ENCODE measurements around the gene BIN1.

The BIN1 gene, protein sequence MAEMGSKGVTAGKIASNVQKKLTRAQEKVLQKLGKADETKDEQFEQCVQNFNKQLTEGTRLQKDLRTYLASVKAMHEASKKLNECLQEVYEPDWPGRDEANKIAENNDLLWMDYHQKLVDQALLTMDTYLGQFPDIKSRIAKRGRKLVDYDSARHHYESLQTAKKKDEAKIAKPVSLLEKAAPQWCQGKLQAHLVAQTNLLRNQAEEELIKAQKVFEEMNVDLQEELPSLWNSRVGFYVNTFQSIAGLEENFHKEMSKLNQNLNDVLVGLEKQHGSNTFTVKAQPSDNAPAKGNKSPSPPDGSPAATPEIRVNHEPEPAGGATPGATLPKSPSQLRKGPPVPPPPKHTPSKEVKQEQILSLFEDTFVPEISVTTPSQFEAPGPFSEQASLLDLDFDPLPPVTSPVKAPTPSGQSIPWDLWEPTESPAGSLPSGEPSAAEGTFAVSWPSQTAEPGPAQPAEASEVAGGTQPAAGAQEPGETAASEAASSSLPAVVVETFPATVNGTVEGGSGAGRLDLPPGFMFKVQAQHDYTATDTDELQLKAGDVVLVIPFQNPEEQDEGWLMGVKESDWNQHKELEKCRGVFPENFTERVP

DNA sequence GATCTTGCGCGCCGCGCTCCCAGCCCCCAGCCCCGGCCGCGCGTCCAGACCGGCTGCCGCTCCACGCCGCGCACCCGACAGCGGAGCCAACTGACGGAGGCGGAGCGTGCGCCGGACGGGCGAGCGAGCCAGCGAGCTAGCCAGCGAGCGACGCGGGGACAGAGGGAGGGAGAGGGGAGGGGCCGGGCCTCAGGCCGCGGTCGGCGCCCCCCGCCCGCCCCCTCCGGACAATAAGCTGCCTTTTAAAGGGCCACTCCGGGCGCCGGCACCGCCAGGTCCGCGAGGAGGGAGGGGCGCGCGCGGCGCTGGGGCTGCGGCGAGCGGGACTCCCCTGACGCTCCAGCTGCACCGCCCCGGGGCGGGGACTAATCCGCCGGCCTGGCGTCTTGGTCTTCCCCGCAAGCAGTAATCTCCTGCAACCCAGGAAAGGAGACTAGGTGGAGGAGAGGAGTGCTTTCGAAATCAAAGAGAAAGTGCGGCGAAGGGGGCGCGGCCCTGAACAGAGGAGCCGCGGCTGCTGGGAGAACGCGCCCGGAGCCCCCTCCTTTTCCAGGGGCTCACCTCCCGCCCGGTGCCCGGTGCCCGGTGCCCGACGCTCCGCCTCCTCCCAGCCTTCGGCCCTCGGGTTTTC, at the start of gene BIN1:
TSS of gene BIN1 (minus strand) at position 164 of the 631 bp plus-strand sequence. CDS start 211 bp downstream, outside the sequence.
- DNase-seq, result peak; percentile 77 to 84

DNA sequence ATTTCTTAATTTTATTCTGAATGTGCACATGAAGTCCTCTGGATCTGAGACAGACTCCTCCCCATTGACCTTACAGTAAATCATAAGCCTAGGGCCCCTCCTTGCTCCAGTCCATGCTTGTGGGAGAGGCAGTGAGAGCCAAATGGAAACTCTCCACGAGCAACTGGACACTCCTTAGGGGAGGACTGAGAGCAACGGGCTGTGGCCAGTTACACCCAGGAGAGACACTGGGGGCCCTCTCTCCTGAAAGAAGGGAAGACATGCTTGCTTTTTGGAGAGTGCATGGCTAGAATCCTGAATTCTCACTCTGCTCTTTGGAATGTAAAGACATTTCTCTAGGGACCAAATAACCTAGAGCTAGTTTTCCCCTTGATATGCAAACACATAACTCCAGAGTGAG, 49.0 kb upstream of the BIN1 start:
- no peak for DNase-seq

DNA sequence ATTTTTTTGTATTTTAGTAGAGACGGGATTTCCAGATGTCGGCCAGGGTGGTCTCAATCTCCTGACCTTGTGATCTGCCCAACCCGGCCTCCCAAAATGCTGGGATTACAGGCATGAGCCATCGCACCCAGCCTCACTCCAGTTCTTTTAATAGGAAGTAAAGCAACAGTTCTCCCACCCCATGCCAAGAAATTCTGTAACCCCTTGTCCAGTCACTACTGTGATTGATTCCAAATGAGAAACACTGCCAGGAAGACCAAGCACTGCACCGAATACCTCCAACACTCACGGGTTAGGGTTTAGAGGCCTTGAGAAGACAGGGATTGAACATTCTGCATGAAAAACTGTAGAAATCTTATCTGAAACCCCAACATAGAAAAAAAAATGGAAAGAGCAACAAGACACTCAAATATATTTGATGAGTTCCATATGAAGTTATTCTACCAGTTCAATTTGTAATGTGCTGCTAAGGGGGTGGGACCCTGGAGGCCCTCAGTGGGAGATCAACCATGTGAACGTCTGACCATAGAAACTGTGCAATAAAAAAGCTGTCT, 48.2 kb upstream of the BIN1 start:
- DNase-seq, result no peak

DNA sequence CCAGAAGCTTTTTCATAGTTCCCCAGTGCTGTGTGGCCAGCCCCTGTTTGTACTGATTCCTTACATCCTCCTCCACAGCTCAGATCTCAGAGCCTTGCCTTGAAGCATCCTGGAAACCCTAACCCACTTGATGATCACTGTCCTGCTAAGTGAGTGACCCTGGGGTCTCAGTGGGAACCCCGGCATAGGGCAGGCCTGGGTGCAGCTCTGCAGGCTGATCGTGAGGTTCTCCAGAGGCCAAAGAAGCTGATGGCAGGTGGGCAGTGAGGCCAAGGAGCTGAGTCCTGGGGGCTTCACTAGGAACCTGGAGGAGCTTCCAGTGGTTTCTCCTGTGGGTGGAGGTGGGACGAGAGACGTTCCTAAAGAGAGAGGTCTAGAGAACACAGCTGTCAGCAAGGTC, 47.4 kb upstream of the BIN1 start:
- no peak for DNase-seq

DNA sequence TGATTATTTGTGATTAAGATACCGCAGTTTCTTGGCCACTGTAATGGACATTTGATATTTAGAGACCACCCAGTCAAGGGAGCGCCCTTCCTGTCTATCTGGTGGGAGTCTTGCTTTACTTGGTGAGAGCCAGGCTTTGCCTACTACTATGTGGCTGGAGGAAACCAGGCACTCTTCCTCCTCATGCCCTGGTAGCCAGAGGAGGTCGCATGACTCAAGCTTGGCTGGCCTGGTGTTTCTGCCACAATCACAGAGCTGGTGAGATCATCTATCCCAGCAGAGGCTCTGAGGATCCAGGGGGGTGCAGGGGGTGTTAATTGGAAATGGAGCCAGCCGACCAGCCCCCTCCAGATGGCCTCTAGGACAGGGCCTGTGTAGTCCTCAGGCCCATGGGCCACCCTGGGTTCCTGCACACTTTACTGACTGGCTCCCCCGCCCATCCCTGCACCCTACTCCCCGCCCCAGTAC, 46.8 kb upstream of the BIN1 start:
- DNase-seq, result no peak

DNA sequence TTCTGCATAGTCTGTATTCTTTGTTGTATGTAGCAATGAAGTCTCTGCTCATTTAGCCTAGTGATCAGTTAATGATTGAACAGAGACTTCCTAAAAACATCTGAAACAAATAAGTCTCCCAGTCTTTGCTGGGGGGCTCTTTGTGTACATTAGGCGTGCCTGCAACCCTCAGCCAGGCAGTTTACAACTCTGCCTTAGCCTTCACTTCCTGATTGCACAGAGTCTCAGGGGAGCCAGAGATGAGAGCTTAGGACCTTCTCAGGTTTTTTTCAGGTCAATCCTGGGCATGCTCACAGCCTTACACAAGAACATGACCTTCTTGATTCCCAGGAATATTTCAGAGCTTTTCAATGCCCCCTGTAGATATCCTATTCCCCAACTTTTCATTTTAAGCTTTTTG, 44.0 kb upstream of the BIN1 start:
- no peak for DNase-seq

DNA sequence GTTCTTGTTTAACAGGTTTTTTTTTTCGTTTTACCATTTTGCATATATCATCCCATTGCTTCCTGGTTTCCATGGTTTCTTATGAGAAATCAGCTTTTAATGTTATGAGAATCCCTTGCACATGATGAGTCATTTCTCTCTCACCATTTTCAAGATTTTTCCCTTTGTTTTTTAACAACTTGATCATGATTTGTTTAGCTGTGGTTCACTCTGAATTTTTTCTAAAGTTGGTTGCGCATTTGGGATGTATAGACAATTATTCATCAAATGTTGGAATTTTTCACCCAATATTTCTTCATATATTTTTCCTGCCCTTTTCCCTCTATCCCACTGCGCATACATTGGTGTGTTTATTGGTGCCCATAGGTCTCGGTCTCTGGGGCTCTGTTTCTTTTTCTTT, 42.4 kb upstream of the BIN1 start:
- no peak for DNase-seq

DNA sequence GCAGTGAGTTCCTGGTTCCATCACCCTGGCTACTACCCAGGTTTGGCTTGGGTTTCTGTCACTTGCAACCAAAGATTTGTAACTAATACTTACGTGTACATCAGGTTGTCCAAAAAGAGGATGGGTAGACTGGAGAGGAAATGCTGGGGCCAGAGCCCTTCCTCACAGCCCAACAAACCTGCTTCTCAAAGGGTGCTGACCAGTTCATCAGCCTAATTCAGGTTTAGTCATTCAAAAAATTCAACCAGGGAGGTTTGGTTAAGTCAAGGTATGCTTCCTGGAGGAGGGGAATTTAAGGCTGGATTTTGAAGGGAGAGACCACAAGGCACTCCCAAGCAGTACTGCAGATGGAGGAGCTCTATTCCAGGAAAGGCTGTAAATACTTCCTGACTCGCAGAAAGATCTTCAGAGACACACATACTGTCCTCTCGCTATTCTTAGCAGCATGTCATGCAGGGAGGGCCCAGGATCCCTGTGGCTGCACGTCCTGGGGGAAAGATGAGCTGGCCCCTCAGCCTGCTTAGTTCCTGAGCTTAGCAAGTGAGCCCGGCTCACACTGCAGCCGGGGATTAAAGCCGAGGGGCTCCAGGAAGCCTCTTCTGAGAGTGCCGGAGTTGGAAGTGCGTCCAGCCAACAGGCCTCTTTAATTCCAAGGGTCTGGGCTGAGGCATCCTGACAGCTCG, 40.0 kb upstream of the BIN1 start:
- no peak for DNase-seq

DNA sequence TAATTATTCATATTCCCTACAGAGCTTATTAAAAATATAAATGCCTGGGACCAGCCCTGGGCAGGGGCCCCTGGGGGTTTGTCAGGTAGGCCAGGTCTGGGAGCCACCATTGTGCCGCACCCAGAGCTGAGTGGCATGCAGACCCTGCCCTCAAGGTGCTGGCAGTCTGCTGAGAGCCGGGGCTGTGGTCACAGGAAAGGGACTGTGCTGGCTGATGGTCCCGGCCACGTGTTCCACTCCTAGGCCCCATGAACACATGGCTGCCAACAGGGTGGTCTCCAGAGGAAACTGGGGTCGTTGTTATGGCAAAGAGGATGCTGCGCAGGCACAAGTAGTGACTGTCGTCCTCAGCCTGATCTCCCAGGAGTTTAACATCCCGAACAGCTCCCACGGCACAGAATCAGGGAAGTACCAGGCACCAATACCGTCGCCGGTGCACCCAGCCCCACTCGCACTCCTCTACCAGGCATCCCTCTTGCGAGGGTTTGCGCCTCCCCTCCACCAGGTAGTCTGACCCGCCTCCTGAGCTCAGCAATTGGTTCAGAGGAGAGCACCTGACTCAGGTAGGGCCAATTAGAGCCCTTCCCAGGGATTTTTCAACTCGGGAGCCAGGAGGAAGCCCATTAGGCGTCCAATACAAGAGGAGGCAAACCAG, 39.2 kb upstream of the BIN1 start:
- no peak for DNase-seq

DNA sequence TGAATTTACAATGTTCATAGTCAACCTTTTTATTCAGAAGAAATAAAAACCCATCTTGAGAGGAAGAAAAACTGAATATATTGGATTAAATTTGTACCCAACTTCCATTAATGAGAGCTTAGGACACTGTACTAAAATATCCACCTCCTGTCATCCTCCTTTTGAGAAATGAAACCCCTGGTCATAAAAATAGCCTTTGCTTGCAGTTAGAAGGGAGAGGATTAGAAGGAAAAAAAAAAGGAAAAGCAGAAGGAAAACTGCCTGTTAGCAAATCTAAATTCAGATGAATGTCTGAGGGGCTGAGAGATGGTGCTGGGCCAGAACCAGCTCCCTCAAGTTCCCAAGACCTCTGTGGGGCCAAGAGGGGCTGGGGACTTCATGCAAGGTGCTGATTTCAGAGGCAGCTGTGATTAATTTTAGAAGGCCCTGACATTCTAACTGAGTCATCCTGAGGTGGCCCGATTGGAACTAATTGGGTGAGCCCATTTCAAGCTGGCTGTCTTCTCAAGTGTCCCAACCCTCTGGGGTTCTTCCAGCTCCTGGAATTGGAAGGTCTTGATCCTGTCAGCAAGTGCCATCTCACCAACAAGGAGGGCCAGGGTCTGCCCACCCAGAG, 38.4 kb upstream of the BIN1 start:
- no peak for DNase-seq

DNA sequence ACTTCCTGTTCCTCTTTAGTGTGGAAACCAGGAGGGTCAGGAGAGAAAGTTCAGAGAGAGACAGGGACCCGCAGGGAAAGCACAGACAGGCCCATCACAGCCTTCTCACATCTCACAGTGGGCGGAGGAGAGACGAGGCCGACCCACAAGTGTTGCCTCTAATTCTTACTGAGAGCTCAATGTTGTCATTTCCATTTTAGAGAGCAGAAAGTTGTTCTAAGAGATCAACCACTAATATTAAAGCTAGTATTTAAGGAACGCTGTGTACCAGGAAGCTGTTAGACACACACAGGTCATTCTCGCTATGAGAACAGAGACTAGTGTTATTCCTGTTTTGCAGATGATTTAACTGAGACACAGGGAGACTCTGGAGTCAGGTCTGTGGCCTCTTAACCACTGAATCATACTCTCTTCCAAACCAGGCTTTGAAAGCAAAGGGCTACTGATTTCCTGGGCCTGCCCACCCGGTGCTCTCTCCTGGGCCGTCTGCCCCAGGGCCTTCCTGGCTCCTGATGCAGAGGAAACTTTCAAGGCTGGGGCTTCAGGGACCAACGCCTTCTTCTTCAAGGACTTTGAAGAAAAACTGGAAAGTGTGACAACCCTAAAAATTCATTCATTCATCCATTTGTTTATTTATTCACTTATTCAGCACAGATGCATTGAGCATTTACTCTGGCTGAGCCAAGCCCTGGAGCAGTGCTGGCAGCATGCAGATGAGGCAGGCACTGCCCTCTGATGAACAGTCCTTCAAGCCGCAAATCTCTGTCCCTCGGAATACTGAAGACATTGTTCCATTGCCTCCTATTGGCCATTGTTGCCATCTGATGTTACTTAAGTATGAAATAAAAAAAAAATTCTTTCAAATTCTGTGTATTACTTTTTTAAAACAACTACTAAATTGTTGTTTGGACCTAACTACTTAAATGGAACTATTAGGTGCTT, 37.2 kb upstream of the BIN1 start:
- DNase-seq, result no peak

DNA sequence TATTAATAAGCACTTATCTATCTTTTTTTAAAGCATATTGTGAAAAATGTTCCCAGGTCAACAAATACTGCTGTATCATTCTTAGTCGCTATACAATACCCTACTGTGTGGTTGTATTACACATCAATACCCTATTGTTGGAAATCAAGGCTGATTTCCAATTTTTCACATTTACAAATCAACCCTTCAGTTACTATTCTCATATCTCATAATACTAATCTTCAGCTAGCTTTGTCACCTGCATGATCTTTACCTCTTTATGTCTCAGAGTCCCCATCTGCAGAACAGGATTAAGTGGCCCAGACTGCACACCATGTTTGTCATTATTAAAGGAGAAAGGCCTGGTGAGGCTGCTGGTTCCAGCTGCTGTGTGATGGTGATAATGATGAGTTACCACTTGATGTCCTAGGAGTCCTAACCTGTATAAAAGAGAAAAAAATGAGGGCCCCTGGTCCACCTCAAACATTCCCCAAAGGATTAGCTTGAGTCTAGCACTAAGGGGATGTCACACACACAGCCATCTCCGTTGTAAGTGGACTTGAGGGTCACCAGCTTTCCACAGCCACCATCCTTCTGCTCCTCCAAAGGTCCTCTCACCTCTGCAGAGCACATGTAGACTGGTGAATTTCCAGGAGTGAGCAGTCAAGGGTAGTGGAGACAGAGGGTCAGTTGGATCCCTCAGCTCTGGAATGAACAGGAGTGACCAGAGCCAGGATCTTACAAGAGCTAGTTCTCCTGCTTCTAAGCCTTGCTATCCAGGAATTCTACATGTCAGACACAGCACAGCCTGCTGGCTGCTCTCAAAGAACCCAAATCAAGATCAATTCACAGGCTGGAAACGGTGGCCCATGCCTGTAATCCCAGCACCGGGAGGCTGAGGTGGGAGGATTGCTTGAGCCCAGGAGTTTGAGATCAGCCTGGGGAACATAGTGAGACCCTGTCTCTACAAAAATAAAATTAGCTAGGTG, 36.0 kb upstream of the BIN1 start:
- no peak for DNase-seq

DNA sequence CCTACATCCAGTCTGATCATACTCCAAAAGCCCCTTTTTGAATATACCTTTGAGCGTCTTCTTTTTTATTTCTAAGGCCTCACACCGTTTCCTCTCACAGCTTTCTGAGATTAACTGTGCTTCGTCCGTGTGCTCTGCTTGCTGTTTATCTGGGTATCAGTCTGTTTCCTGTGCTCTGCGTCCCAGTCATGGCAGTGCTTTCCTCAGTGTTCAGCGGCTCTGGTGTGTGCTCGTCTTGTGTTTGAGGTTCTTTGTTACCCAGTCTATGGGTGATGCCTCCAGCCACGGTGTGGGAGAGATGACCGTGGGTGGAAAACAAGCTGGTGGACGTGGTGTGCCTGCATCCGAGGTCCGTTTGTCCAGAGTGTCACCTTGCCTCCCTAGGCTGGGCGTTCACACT, 33.6 kb upstream of the BIN1 start:
- no peak for DNase-seq

DNA sequence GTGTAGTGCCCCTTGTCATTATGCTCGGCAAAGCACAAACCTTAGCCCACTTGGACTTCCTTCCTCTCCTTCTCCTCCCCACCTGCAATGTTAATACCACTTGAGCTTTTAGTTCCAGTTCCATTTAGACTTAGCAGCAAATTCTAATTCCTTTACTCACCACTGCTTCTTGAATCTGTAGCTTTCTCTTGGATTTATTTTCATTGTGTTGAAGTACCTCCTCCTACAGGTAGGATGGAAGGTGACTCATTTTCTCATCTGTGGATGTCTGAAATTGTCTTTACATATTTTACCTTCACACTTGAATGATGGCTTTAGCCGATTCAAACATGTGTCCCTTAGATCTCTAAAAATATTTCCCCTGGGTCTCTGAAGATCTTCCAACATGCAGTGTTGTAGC, 32.8 kb upstream of the BIN1 start:
- no peak for DNase-seq

DNA sequence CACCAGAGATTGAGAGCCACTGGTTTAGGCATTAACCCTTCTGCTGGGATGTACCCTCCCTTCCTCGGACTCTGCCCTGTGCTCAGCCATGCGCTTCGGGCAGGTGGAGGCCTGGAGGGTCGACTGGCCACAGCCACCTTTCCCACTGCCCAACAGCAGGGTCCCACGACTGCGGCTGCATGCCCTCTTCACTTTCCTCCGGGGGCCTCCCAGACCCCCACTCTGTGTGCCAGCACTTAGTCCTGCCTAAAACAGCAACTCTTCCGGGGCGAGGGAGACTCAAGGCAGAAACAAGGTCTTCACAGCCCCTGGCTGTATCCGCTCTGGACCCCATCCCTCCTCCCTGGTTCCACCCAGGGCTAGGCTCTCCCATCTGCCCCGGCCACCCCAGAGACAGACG, 31.3 kb upstream of the BIN1 start:
- DNase-seq, result no peak

DNA sequence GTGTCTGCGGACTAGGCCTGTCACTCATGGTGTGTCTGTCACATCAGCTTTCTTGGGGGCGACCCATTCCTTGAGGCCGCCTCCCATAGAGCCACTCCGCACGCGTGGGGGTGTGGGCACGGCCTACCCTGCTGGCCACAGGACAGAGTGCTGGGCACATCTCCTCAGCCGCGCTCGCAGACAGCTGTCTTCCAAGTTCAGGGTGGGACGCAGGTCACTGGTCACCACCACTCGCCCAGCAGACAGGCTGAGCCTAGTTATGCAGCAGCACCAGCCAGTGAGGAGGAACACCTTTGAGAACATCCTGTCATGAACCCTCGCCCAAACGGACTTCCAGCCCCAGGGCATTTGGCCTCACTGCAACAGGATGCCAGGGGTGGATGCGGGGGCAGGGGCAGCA, 30.8 kb upstream of the BIN1 start:
- no peak for DNase-seq

DNA sequence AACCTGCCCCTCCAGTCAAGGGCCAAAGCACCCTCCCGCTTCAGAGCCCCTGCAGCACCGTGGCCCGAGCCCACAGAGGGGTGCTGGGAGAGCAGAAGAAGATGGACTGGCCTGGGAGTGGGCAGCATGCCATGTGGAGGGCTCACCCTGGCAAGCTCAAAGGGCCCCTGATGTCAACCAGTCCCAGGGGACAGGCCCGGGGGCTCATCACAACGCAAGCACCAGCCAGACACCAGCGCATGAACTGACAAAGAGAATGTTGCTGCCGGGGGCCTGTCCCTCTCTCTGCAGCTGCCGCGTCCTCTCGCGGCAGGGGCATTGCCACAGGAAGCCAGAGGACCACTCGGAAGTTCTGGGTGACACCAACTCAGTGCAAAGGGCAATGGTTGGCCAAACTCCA, 30.3 kb upstream of the BIN1 start:
- DNase-seq, result no peak

DNA sequence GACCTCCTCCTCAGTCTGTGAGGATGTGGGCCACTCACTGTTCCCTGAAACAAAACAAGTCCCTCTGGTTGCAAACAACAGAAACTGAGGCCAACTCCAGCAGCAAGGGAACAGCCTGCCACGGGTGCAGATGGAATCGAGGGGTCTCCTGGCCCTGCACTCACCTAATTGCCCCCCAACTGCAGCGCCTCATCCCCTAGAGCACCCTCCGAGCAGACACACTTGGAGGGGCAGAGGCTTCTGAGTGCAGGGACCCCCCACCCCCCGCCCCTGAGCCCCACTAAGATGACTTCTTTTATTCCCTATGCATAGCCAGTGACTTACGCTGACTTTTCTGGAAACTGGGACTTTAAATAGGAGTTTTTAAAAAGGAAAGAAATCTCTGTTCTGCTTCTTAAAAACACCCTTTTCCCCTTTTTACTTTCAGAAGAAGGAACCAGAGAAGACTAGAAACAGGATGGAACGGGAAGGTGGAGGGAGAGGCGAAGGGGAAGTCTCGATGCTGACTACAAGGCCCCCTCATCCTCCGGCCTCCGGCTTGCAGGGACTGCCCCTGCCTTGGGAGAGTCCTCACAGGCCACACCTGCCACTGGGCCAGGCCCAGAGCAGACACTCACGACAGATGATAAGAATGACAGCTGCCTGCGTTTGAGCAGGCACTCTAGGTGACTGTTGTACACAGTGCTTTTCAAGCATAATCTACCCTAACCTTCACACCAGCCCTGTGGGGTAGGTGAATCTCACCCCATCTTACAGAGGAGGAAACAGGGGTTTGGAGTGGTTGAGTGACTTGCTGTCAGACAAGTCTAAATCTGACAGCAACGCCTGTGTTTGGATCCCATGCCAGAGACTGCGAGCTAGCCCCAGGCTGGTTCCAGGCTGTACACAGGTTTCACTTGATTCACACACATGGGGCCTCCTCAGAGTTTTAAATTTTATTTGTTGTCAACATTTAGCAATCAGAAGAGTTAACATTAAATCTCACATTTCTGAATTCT, 28.2 kb upstream of the BIN1 start:
- no peak for DNase-seq

DNA sequence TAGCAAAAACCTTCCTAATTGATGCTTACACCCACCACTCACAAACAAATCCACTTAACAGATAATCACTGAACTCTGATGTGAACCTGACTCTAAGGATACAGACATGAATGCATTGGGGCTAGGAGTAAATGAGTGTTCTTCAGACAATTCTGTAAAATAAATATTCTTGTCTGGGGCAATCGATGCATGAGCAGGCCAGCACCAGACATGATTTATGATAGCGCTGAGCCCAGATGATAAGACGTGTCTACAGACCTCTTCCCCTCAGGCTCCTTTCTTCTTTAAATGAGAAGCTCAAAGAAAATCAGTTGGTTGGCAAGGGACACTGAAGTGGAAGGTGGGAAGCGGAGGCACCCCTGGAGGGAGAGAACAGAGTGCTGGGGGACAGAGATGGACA, 27.3 kb upstream of the BIN1 start:
- DNase-seq, result no peak

Data from stimulated activated CD4-positive, alpha-beta T cell treated with anti-CD3 and anti-CD28 coated beads, Interleukin-2, amount 100 ng/mL, for 24 hours (primary cell).